Measurements from ENCODE around the gene MIR17HG.
"Not testable (repeated sequence)": the region's sequence is repeated elsewhere in the genome, so short reads cannot be mapped to it uniquely, and the experiment has no call there.

The MIR17HG gene

GRCh38 chr13:91347202-91347995, at the start of gene MIR17HG:
MIR17HG (plus strand) TSS chr13:91347687.
- peak within 1 kb of the TSS; percentile 79 to 99 (median 97) for H3K27ac ChIP-seq
- H3K4me3 ChIP-seq: peak within 1 kb of the TSS; percentile 55 to 98 (median 83)

GRCh38 chr13:91298060-91298459, 49.4 kb upstream of the MIR17HG start:
- H3K4me3 ChIP-seq: no peak overlapping the region
- no peak overlapping the region for H3K27ac ChIP-seq

GRCh38 chr13:91302111-91302510, 45.4 kb upstream of the MIR17HG start:
- H3K27ac ChIP-seq: no peak overlapping the region
- no peak overlapping the region for H3K4me3 ChIP-seq

GRCh38 chr13:91303031-91303430, 44.5 kb upstream of the MIR17HG start:
- Histone ChIP-seq H3K27ac (no peak overlapping the region), H3K4me3 (no peak overlapping the region)

- H3K4me3 ChIP-seq: no peak overlapping the region
- H3K27ac ChIP-seq: no peak overlapping the region
Observed at GRCh38 chr13:91304741-91305140, 42.7 kb upstream of the MIR17HG start.

- Histone ChIP-seq H3K4me3 (no peak overlapping the region), H3K27ac (no peak overlapping the region)
Observed at GRCh38 chr13:91305652-91306051, 41.8 kb upstream of the MIR17HG start.

- H3K27ac ChIP-seq: no peak overlapping the region
- H3K4me3 ChIP-seq: no peak overlapping the region
Observed at GRCh38 chr13:91307887-91308286, 39.6 kb upstream of the MIR17HG start.

GRCh38 chr13:91308299-91308698, 39.2 kb upstream of the MIR17HG start:
- no peak overlapping the region for H3K27ac ChIP-seq
- H3K4me3 ChIP-seq: no peak overlapping the region

- no peak overlapping the region for H3K27ac ChIP-seq
- H3K4me3 ChIP-seq: no peak overlapping the region
Observed at GRCh38 chr13:91311491-91311890, 36.0 kb upstream of the MIR17HG start.

- H3K27ac ChIP-seq: no peak overlapping the region
- no peak overlapping the region for H3K4me3 ChIP-seq
Observed at GRCh38 chr13:91312324-91312723, 35.2 kb upstream of the MIR17HG start.

- no peak overlapping the region for H3K4me3 ChIP-seq
Observed at GRCh38 chr13:91313103-91313502, 34.4 kb upstream of the MIR17HG start.

GRCh38 chr13:91313581-91313980, 33.9 kb upstream of the MIR17HG start:
- H3K27ac ChIP-seq: no peak overlapping the region
- H3K4me3 ChIP-seq: no peak overlapping the region

More at GRCh38 chr13:91313103-91313502, 34.4 kb upstream of the MIR17HG start:
- H3K27ac ChIP-seq: no peak overlapping the region

GRCh38 chr13:91314888-91315287, 32.6 kb upstream of the MIR17HG start:
- no peak overlapping the region for H3K4me3 ChIP-seq
- no peak overlapping the region for H3K27ac ChIP-seq

- Histone ChIP-seq H3K4me3 (no peak overlapping the region), H3K27ac (no peak overlapping the region)
Observed at GRCh38 chr13:91318886-91319285, 28.6 kb upstream of the MIR17HG start.

GRCh38 chr13:91319996-91320395, 27.5 kb upstream of the MIR17HG start:
- H3K4me3 ChIP-seq: no peak overlapping the region
- H3K27ac ChIP-seq: no peak overlapping the region

GRCh38 chr13:91320990-91321389, 26.5 kb upstream of the MIR17HG start:
- H3K27ac ChIP-seq, H3K4me3 ChIP-seq: not testable (repeated sequence)

- Histone ChIP-seq H3K4me3 (no peak overlapping the region), H3K27ac (no peak overlapping the region)
Observed at GRCh38 chr13:91323349-91323748, 24.1 kb upstream of the MIR17HG start.

- Histone ChIP-seq H3K4me3 (no peak overlapping the region), H3K27ac (no peak overlapping the region)
Observed at GRCh38 chr13:91326146-91326545, 21.3 kb upstream of the MIR17HG start.

- H3K4me3 ChIP-seq: no peak overlapping the region
Observed at GRCh38 chr13:91328726-91329125, 18.8 kb upstream of the MIR17HG start.

GRCh38 chr13:91329733-91330132, 17.8 kb upstream of the MIR17HG start:
- no peak overlapping the region for H3K27ac ChIP-seq
- no peak overlapping the region for H3K4me3 ChIP-seq

More at GRCh38 chr13:91328726-91329125, 18.8 kb upstream of the MIR17HG start:
- H3K27ac ChIP-seq: no peak overlapping the region

GRCh38 chr13:91331047-91331915, 16.2 kb upstream of the MIR17HG start:
- H3K4me3 ChIP-seq: no peak overlapping the region
- no peak overlapping the region for H3K27ac ChIP-seq
